Measurements from ENCODE around the gene CYP4F22.
"Not testable (repeated sequence)": the region's sequence is repeated elsewhere in the genome, so short reads cannot be mapped to it uniquely, and the experiment has no call there.

The CYP4F22 gene

DNA sequence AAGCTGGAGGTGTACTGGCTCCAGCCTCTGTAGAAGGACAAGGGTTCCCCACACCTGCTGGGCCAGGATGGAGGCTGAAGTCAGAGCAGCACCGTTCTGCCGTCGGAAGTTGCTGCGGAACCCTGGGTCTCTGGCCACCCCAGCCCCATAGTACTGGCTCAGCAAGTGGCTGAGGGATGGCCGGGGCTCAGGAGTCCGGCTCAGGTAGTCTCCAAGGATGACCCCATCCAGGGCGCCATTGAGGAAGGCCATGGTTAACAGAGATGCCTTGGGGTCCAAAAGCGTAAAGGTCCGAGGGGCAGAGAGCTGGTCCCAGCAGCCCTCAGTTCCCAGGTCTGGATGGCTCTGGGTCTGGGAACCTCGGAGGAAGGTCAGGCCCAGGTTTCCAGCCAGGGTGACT, 32.7 kb upstream of the CYP4F22 start:
- H3K4me3 ChIP-seq (ENCODE audit: low read length): no peak overlapping the region
- no peak overlapping the region for H3K9ac ChIP-seq (ENCODE audit: low read length)
- no peaks in the 10 kb centered on the region for H3K9me3 ChIP-seq (ENCODE audit: insufficient read depth, low read length)
- no peak for TF ChIP-seq EZH2phosphoT487 (IDR thresholded peaks at IDR 0.05; ENCODE audit: low read depth)
- TF ChIP-seq, protein P1, sequence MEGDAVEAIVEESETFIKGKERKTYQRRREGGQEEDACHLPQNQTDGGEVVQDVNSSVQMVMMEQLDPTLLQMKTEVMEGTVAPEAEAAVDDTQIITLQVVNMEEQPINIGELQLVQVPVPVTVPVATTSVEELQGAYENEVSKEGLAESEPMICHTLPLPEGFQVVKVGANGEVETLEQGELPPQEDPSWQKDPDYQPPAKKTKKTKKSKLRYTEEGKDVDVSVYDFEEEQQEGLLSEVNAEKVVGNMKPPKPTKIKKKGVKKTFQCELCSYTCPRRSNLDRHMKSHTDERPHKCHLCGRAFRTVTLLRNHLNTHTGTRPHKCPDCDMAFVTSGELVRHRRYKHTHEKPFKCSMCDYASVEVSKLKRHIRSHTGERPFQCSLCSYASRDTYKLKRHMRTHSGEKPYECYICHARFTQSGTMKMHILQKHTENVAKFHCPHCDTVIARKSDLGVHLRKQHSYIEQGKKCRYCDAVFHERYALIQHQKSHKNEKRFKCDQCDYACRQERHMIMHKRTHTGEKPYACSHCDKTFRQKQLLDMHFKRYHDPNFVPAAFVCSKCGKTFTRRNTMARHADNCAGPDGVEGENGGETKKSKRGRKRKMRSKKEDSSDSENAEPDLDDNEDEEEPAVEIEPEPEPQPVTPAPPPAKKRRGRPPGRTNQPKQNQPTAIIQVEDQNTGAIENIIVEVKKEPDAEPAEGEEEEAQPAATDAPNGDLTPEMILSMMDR (IDR thresholded peaks at IDR 0.05; ENCODE audit: low read depth, low read length): no peak
- no peaks in the 10 kb centered on the region for H3K79me2 ChIP-seq (ENCODE audit: low read length)
- H3K4me2 ChIP-seq (ENCODE audit: low read length): no peak overlapping the region
- H3K4me1 ChIP-seq (ENCODE audit: low read length): no peaks in the 10 kb centered on the region
- H3K36me3 ChIP-seq (replicated peaks; ENCODE audit: low read depth, low read length): no peaks in the 10 kb centered on the region
- peaks cover 4% of the 10 kb centered on the region; the same call in 1 of the 2 replicates for H3K27me3 ChIP-seq (ENCODE audit: low read depth, low read length)
- no peak overlapping the region for H2AFZ ChIP-seq (ENCODE audit: low read depth, low read length)
- H4K20me1 ChIP-seq (ENCODE audit: insufficient read depth, low read length): no peaks in the 10 kb centered on the region
- no peak overlapping the region for H3K27ac ChIP-seq (ENCODE audit: low read length)

DNA sequence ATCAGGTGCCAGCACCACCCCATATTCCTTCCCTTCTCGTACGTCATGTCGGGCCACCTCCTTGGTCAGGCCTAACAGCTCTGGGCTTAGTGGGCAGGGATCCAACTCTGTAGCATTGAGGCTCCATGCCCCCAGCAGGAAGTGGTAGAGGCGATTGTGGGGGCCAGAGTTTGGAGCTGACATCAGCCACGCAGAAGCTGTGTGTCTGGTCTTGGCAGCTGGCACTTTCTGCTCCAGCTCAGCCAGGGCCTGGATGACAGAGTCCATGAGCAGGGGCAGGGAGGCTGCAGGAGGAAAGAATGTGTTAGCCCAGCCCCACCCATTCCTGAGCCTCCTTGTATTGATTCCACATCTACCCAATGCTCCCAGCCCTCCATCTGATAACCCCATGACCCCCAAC, 32.0 kb upstream of the CYP4F22 start:
- Histone ChIP-seq H3K27ac (ENCODE audit: low read length) (no peak overlapping the region), H4K20me1 (ENCODE audit: insufficient read depth, low read length) (no peaks in the 10 kb centered on the region), H3K4me3 (ENCODE audit: low read length) (no peak overlapping the region), H3K9ac (ENCODE audit: low read length) (no peak overlapping the region), H3K27me3 (ENCODE audit: low read depth, low read length) (peaks cover 4% of the 10 kb centered on the region; the same call in 1 of the 2 replicates), H3K36me3 (replicated peaks; ENCODE audit: low read depth, low read length) (no peaks in the 10 kb centered on the region), H3K79me2 (ENCODE audit: low read length) (no peaks in the 10 kb centered on the region), H3K4me1 (ENCODE audit: low read length) (no peaks in the 10 kb centered on the region), H3K9me3 (ENCODE audit: insufficient read depth, low read length) (no peaks in the 10 kb centered on the region), H2AFZ (ENCODE audit: low read depth, low read length) (no peak overlapping the region), H3K4me2 (ENCODE audit: low read length) (no peak overlapping the region)
- no peak for TF ChIP-seq EZH2phosphoT487 (IDR thresholded peaks at IDR 0.05; ENCODE audit: low read depth)
- TF ChIP-seq, protein P1 (IDR thresholded peaks at IDR 0.05; ENCODE audit: low read depth, low read length): no peak

GRCh38 chr19:15479391-15480345, 28.7 kb upstream of the CYP4F22 start, which contains the start of gene PGLYRP2:
Gene PGLYRP2, minus strand, starts transcription at chr19:15479501. Its CDS starts 130 bp downstream, at chr19:15479371.
- H4K20me1 ChIP-seq (ENCODE audit: insufficient read depth, low read length): no peaks in the 10 kb centered on the region
- H3K36me3 ChIP-seq (replicated peaks; ENCODE audit: low read depth, low read length): no peaks in the 10 kb centered on the region
- no peak within 1 kb of the TSS for H2AFZ ChIP-seq (ENCODE audit: low read depth, low read length)
- H3K79me2 ChIP-seq (ENCODE audit: low read length): no peaks in the 10 kb centered on the region
- H3K9me3 ChIP-seq (ENCODE audit: insufficient read depth, low read length): no peaks in the 10 kb centered on the region
- H3K27me3 ChIP-seq (ENCODE audit: low read depth, low read length): no peaks in the 10 kb centered on the region
- no peak within 1 kb of the TSS for H3K4me3 ChIP-seq (ENCODE audit: low read length)
- no peak within 1 kb of the TSS for H3K9ac ChIP-seq (ENCODE audit: low read length)
- no peak within 1 kb of the TSS for H3K27ac ChIP-seq (ENCODE audit: low read length)
- no peak for TF ChIP-seq EZH2phosphoT487 (IDR thresholded peaks at IDR 0.05; ENCODE audit: low read depth)
- TF ChIP-seq, protein P1 (IDR thresholded peaks at IDR 0.05; ENCODE audit: low read depth, low read length): 0 out of 2 replicates have a peak, but pooled peaks have one; percentile 17
- no peaks in the 10 kb centered on the region for H3K4me1 ChIP-seq (ENCODE audit: low read length)
- no peak within 1 kb of the TSS for H3K4me2 ChIP-seq (ENCODE audit: low read length)

DNA sequence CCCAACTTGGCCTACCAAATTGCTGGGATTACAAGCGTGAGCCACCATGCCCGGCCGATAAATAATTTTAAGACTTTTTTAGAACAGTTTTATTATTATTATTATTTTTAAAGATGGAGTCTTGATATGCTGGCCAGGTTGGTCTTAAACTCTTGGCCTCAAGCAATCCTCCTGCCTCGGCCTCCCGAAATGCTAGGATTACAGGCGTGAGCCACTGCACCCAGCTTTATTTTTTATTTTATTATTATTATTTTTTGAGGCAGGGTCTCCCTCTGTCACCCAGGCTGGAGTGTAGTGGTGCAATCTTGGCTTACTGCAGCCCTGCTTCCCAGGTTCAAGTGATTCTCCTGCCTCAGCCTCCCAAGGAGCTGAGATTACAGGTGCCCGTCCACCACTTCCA, 27.3 kb upstream of the CYP4F22 start:
- not testable (repeated sequence) for H3K27me3 ChIP-seq (ENCODE audit: low read depth, low read length); H3K4me2 ChIP-seq (ENCODE audit: low read length); H3K27ac ChIP-seq (ENCODE audit: low read length); H3K9ac ChIP-seq (ENCODE audit: low read length); H4K20me1 ChIP-seq (ENCODE audit: insufficient read depth, low read length); H3K4me1 ChIP-seq (ENCODE audit: low read length); H3K9me3 ChIP-seq (ENCODE audit: insufficient read depth, low read length); H3K79me2 ChIP-seq (ENCODE audit: low read length); H3K36me3 ChIP-seq (replicated peaks; ENCODE audit: low read depth, low read length); H2AFZ ChIP-seq (ENCODE audit: low read depth, low read length); H3K4me3 ChIP-seq (ENCODE audit: low read length)

DNA sequence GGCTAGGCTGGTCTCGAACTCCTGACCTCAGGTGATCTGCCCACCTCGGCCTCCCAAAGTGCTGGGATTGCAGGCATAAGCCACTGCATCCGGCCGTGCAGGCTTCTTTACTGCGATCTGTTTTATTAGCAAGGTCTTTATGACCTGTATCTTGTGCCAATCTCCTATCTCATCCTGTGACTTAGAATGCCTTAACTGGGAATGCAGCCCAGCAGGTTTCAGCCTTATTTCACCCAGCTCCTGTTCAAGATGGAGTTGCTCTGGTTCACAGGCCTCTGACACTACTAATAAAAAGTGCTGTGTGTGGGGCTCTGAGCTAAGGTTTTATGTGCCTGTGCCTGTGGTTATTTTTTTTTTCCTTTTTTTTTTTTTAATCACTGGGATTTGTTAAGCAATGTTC, 22.6 kb upstream of the CYP4F22 start:
- H3K27me3 ChIP-seq (ENCODE audit: low read depth, low read length); H4K20me1 ChIP-seq (ENCODE audit: insufficient read depth, low read length); H3K4me2 ChIP-seq (ENCODE audit: low read length); H3K9me3 ChIP-seq (ENCODE audit: insufficient read depth, low read length); H3K79me2 ChIP-seq (ENCODE audit: low read length); H3K36me3 ChIP-seq (replicated peaks; ENCODE audit: low read depth, low read length); H3K4me3 ChIP-seq (ENCODE audit: low read length); H3K27ac ChIP-seq (ENCODE audit: low read length); H3K9ac ChIP-seq (ENCODE audit: low read length); H2AFZ ChIP-seq (ENCODE audit: low read depth, low read length); H3K4me1 ChIP-seq (ENCODE audit: low read length): not testable (repeated sequence)

Data from OCI-LY3 (cell line).